ENCODE measurements around the gene PDX1. TPM values are rescaled to one million over a fixed set of nuclear protein-coding genes. Genes with fewer than 3 reads are reported as not detected.

The PDX1 gene
- total RNA-seq, 4 donors from 2014 or later: not detected

DNA sequence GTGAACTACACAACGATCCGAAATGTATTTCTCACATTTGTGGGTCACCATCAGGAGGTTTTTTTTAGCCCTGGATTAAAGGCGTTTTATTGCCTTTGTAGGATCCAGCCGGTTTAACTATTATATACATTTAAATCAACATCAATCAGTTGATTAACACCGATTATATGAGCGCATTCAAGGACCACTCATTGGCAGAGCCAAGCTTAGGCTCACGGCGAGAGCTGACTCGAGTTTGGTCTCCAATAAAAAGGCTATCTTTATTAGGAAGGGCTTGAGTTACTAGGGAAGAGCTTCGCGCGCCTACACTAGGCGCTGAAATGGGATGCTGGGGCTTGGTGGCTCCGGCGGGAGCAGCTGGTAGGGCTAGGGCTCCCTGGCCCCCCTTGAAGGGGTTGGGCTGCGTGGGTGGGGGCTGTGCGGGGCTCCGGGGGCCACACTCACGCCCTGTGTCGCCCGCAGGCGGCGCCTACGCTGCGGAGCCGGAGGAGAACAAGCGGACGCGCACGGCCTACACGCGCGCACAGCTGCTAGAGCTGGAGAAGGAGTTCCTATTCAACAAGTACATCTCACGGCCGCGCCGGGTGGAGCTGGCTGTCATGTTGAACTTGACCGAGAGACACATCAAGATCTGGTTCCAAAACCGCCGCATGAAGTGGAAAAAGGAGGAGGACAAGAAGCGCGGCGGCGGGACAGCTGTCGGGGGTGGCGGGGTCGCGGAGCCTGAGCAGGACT, 4.2 kb downstream of the PDX1 start:
- no peak overlapping the region for H3K4me3 ChIP-seq
- H3K4me1 ChIP-seq: peaks cover 68% of the 10 kb centered on the region
- DNase-seq (ENCODE audit: low spot score in 2 of 2): no peak
- H3K36me3 ChIP-seq: no peaks in the 10 kb centered on the region
- WGBS: 4% methylated on average over 15 of the region's 48 CpGs
- TF ChIP-seq POLR2A (IDR thresholded peaks at IDR 0.05) (no peak), POLR2AphosphoS5 (IDR thresholded peaks at IDR 0.05) (no peak), CTCF (IDR thresholded peaks at IDR 0.05) (no peak), EP300 (IDR thresholded peaks at IDR 0.05) (no peak)
- H3K27ac ChIP-seq: no peak overlapping the region
- H3K9me3 ChIP-seq: no peaks in the 10 kb centered on the region
- peaks cover 100% of the 10 kb centered on the region for H3K27me3 ChIP-seq

DNA sequence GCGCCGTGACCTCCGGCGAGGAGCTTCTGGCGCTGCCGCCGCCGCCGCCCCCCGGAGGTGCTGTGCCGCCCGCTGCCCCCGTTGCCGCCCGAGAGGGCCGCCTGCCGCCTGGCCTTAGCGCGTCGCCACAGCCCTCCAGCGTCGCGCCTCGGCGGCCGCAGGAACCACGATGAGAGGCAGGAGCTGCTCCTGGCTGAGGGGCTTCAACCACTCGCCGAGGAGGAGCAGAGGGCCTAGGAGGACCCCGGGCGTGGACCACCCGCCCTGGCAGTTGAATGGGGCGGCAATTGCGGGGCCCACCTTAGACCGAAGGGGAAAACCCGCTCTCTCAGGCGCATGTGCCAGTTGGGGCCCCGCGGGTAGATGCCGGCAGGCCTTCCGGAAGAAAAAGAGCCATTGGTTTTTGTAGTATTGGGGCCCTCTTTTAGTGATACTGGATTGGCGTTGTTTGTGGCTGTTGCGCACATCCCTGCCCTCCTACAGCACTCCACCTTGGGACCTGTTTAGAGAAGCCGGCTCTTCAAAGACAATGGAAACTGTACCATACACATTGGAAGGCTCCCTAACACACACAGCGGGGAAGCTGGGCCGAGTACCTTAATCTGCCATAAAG, 4.8 kb downstream of the PDX1 start:
- H3K27ac ChIP-seq: no peak overlapping the region
- no peak for DNase-seq (ENCODE audit: low spot score in 2 of 2)
- no peak overlapping the region for H3K4me3 ChIP-seq
- H3K4me1 ChIP-seq: peaks cover 63% of the 10 kb centered on the region
- no peaks in the 10 kb centered on the region for H3K9me3 ChIP-seq
- TF ChIP-seq POLR2AphosphoS5 (IDR thresholded peaks at IDR 0.05) (no peak), EP300 (IDR thresholded peaks at IDR 0.05) (no peak)
- WGBS: 11% methylated on average over 5 of the region's 46 CpGs
- no peaks in the 10 kb centered on the region for H3K36me3 ChIP-seq
- peaks cover 100% of the 10 kb centered on the region for H3K27me3 ChIP-seq

DNA sequence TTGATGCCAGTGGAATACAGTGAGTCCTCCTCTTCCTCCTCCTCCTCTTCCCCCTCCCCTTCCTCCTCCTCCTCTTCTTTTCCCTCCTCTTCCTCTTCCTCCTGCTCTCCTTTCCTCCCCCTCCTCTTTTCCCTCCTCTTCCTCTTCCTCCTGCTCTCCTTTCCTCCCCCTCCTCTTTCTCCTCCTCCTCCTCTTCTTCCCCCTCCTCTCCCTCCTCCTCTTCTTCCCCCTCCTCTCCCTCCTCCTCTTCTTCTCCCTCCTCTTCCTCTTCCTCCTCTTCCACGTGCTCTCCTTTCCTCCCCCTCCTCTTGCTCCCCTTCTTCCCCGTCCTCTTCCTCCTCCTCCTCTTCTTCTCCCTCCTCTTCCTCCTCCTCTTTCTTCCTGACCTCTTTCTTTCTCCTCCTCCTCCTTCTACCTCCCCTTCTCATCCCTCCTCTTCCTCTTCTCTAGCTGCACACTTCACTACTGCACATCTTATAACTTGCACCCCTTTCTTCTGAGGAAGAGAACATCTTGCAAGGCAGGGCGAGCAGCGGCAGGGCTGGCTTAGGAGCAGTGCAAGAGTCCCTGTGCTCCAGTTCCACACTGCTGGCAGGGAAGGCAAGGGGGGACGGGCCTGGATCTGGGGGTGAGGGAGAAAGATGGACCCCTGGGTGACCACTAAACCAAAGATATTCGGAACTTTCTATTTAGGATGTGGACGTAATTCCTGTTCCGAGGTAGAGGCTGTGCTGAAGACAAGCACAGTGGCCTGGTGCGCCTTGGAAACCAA, 5.6 kb downstream of the PDX1 start:
- 22% methylated on average over 9 of the region's 9 CpGs for WGBS
- peaks cover 100% of the 10 kb centered on the region for H3K27me3 ChIP-seq
- no peak for DNase-seq (ENCODE audit: low spot score in 2 of 2)

DNA sequence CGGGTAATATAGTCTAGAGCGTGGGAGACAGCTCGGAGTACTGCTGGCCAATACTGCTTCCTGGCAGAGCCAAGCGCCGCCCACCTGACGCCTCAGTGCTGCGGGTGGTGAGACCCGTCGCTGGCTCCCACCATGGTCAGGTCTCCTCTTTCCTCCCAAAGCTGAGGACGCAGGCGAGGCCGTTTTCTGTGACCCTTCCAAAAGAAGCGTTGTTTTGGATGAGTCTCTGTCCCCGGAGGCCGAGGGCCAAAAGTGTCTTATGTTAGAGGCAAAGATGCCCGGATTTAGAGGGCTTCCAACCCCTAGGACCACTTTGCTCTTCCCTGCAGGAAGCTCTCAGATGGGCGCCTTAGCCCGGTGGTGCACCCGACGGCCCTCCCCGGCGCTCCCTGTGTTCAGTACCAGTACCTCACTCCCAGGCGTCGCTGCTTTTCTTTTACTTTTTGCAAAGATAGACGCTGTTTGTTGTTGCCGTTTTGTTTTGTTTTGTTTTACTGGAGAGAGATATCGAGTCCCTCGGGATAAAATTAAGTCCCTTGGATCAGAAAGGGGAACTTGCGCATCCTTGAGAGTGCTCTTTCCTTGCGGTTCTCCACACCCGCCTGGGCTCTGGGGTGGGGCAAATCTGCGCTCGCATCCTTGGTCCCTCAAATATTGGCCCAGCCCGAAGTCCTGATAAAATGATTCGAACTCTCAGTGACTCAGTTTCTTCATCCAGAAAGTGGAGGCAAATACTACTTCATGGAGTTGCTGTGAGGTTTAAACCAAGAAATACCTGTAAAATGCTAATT, 7.0 kb downstream of the PDX1 start:
- peaks cover 100% of the 10 kb centered on the region for H3K27me3 ChIP-seq
- 4% methylated on average over 35 of the region's 35 CpGs for WGBS
- peaks cover 42% of the 10 kb centered on the region for H3K4me1 ChIP-seq

More for the DNA sequence above, 5.6 kb downstream of the PDX1 start:
- Histone ChIP-seq H3K27ac (no peak overlapping the region), H3K4me1 (peaks cover 55% of the 10 kb centered on the region), H3K4me3 (no peak overlapping the region), H3K9me3 (no peaks in the 10 kb centered on the region), H3K36me3 (no peaks in the 10 kb centered on the region)
- TF ChIP-seq EP300 (IDR thresholded peaks at IDR 0.05) (no peak), CTCF (IDR thresholded peaks at IDR 0.05) (no peak), POLR2AphosphoS5 (IDR thresholded peaks at IDR 0.05) (no peak), POLR2A (IDR thresholded peaks at IDR 0.05) (no peak)

More for the DNA sequence above, 7.0 kb downstream of the PDX1 start:
- Histone ChIP-seq H3K36me3 (no peaks in the 10 kb centered on the region), H3K9me3 (no peaks in the 10 kb centered on the region), H3K4me3 (no peak overlapping the region), H3K27ac (no peak overlapping the region)
- TF ChIP-seq CTCF (IDR thresholded peaks at IDR 0.05) (no peak), EP300 (IDR thresholded peaks at IDR 0.05) (no peak), POLR2A (IDR thresholded peaks at IDR 0.05) (no peak), POLR2AphosphoS5 (IDR thresholded peaks at IDR 0.05) (no peak)
- DNase-seq (ENCODE audit: low spot score in 2 of 2): no peak
